Measurements from ENCODE around the gene NDRG4. TPM values are rescaled to one million over a fixed set of nuclear protein-coding genes. Genes with fewer than 3 reads are reported as not detected.

The NDRG4 gene
- total and polyA plus RNA-seq, 2 of the 13 experiments (the other 11 are each of a cell fraction or from before 2014, with no cell fraction given) = 1.7 to 2.7 TPM

GRCh38 chr16:58456193-58456592 is 43.8 kb upstream of the NDRG4 start (continued):
- TF ChIP-seq GATA4 (IDR thresholded peaks at IDR 0.05; ENCODE audit: borderline replicate concordance, low read depth) (peak; percentile 85; the same call in 1 of the 2 replicates), NFE2 (CRISPR knock-in tag; IDR thresholded peaks at IDR 0.05) (no peak), SP5 (CRISPR knock-in tag; IDR thresholded peaks at IDR 0.05; ENCODE audit: borderline replicate concordance, low read depth) (no peak; the same call in 1 of the 2 replicates), CEBPB (IDR thresholded peaks at IDR 0.05; ENCODE audit: borderline replicate concordance, low read depth, low read length) (0 out of 2 replicates have a peak, but pooled peaks have one; percentile 7), SNRNP70 (IDR thresholded peaks at IDR 0.05; ENCODE audit: low read depth, low read length) (no peak), ZSCAN9 (CRISPR knock-in tag; IDR thresholded peaks at IDR 0.05; ENCODE audit: borderline replicate concordance) (no peak), HDAC2 (CRISPR knock-in tag; IDR thresholded peaks at IDR 0.05) (0 out of 2 replicates have a peak, but pooled peaks have one; percentile 51), DZIP1 (CRISPR knock-in tag; IDR thresholded peaks at IDR 0.05) (no peak), NFRKB (IDR thresholded peaks at IDR 0.05) (no peak), ZNF20 (CRISPR knock-in tag; IDR thresholded peaks at IDR 0.05) (no peak), IKZF1 (IDR thresholded peaks at IDR 0.05) (no peak), PAXIP1 (CRISPR knock-in tag; conservative IDR thresholded peaks at IDR 0.05) (peak; percentile 74), SRY (CRISPR knock-in tag; IDR thresholded peaks at IDR 0.05) (no peak), GABPA (IDR thresholded peaks at IDR 0.05; ENCODE audit: low read depth, low read length) (no peak), GABPA (CRISPR knock-in tag; IDR thresholded peaks at IDR 0.05; ENCODE audit: low read depth) (no peak), THAP11 (CRISPR knock-in tag; IDR thresholded peaks at IDR 0.05) (0 out of 2 replicates have a peak, but pooled peaks have one; percentile 27), CENPBD1 (CRISPR knock-in tag; IDR thresholded peaks at IDR 0.05; ENCODE audit: borderline replicate concordance, low read depth) (no peak)
- TF ChIP-seq, protein P1, sequence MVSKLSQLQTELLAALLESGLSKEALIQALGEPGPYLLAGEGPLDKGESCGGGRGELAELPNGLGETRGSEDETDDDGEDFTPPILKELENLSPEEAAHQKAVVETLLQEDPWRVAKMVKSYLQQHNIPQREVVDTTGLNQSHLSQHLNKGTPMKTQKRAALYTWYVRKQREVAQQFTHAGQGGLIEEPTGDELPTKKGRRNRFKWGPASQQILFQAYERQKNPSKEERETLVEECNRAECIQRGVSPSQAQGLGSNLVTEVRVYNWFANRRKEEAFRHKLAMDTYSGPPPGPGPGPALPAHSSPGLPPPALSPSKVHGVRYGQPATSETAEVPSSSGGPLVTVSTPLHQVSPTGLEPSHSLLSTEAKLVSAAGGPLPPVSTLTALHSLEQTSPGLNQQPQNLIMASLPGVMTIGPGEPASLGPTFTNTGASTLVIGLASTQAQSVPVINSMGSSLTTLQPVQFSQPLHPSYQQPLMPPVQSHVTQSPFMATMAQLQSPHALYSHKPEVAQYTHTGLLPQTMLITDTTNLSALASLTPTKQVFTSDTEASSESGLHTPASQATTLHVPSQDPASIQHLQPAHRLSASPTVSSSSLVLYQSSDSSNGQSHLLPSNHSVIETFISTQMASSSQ (IDR thresholded peaks at IDR 0.05; ENCODE audit: low read depth) = 0 out of 2 replicates have a peak, but pooled peaks have one; percentile 30
- TF ChIP-seq, protein P1 (CRISPR knock-in tag; IDR thresholded peaks at IDR 0.05; ENCODE audit: borderline replicate concordance) = no peak
- TF ChIP-seq, protein P2, sequence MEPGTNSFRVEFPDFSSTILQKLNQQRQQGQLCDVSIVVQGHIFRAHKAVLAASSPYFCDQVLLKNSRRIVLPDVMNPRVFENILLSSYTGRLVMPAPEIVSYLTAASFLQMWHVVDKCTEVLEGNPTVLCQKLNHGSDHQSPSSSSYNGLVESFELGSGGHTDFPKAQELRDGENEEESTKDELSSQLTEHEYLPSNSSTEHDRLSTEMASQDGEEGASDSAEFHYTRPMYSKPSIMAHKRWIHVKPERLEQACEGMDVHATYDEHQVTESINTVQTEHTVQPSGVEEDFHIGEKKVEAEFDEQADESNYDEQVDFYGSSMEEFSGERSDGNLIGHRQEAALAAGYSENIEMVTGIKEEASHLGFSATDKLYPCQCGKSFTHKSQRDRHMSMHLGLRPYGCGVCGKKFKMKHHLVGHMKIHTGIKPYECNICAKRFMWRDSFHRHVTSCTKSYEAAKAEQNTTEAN (CRISPR knock-in tag; conservative IDR thresholded peaks at IDR 0.05) = no peak
